ENCODE results near the gene CERT1.

CERT1 gene

GRCh38 chr5:75349663-75350062 is 161.8 kb downstream of the CERT1 start:
- no peak for TF ChIP-seq POLR2AphosphoS5 (IDR thresholded peaks at IDR 0.05; ENCODE audit: borderline replicate concordance, low read depth, low read length)
- no peak for TF ChIP-seq FOXP2 (optimal IDR thresholded peaks at IDR 0.05; ENCODE audit: control extremely low read depth, extremely low read length, insufficient read depth)
- TF ChIP-seq EZH2 (IDR thresholded peaks at IDR 0.05): no peak
- H3K9ac ChIP-seq (ENCODE audit: insufficient read length): no peak overlapping the region
- H3K27ac ChIP-seq: no peak overlapping the region
- no peaks in the 10 kb centered on the region for H3K9me3 ChIP-seq (ENCODE audit: low read depth, low read length)
- DNase-seq (ENCODE audit: low read depth, low spot score): no peak
- peaks cover 93% of the 10 kb centered on the region for H3K36me3 ChIP-seq (ENCODE audit: insufficient read depth, low read length)
- no peak overlapping the region for H3K4me3 ChIP-seq

DNA sequence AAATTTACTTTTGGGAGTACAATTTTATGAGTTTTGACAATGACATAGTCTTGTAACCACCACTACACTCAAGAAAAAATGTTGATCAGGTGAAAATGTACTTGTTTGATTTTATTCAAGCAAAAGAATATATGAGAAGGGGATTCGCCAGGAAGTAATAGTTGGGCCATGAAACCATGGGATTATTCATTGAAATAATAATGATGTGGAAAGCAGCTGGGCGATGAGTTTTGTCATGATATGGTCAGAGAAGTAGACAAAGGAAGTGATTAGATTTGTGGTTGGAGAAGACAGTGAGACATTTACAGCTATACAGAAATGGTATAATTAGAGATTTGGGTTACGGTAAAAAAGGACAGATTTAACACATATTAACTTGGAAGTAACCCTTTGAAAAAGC is 163.2 kb downstream of the CERT1 start:
- peaks cover 93% of the 10 kb centered on the region for H3K36me3 ChIP-seq (ENCODE audit: insufficient read depth, low read length)
- no peaks in the 10 kb centered on the region for H3K9me3 ChIP-seq (ENCODE audit: low read depth, low read length)
- no peak for DNase-seq (ENCODE audit: low read depth, low spot score)
- H3K27ac ChIP-seq: no peak overlapping the region
- H3K4me3 ChIP-seq: no peak overlapping the region
- H3K9ac ChIP-seq (ENCODE audit: insufficient read length): no peak overlapping the region
- no peak for TF ChIP-seq EZH2 (IDR thresholded peaks at IDR 0.05)
- no peak for TF ChIP-seq POLR2AphosphoS5 (IDR thresholded peaks at IDR 0.05; ENCODE audit: borderline replicate concordance, low read depth, low read length)
- no peak for TF ChIP-seq FOXP2 (optimal IDR thresholded peaks at IDR 0.05; ENCODE audit: control extremely low read depth, extremely low read length, insufficient read depth)

GRCh38 chr5:75342836-75343235 is 168.6 kb downstream of the CERT1 start:
- TF ChIP-seq EZH2 (IDR thresholded peaks at IDR 0.05) (no peak), POLR2AphosphoS5 (IDR thresholded peaks at IDR 0.05; ENCODE audit: borderline replicate concordance, low read depth, low read length) (no peak), FOXP2 (optimal IDR thresholded peaks at IDR 0.05; ENCODE audit: control extremely low read depth, extremely low read length, insufficient read depth) (no peak)
- peaks cover 82% of the 10 kb centered on the region for H3K36me3 ChIP-seq (ENCODE audit: insufficient read depth, low read length)

DNA sequence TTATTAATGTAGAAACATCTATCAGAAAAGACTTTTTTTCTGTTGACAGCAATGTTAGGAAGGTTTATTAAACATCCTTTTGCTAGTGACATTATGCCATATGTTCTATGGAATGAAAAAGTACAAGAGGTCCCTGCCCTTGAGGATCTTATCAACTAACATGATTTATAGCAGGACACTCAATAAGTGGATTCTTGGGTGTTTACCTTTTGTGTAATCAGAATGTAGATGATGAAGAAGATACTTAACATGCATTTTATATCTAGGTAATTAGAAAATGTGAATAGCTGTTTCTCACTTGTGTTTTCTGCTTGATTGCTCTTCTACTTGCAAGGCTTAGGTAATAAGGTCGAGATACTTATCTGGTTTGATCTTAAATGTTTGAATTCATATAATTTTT is 169.5 kb downstream of the CERT1 start:
- Histone ChIP-seq H3K9ac (ENCODE audit: insufficient read length) (no peak overlapping the region), H3K27ac (peak overlapping the region; percentile 52)

More at GRCh38 chr5:75342836-75343235, 168.6 kb downstream of the CERT1 start:
- DNase-seq (ENCODE audit: low read depth, low spot score): no peak
- Histone ChIP-seq H3K4me3 (no peak overlapping the region), H3K9me3 (ENCODE audit: low read depth, low read length) (no peaks in the 10 kb centered on the region), H3K27ac (no peak overlapping the region), H3K9ac (ENCODE audit: insufficient read length) (no peak overlapping the region)

DNA sequence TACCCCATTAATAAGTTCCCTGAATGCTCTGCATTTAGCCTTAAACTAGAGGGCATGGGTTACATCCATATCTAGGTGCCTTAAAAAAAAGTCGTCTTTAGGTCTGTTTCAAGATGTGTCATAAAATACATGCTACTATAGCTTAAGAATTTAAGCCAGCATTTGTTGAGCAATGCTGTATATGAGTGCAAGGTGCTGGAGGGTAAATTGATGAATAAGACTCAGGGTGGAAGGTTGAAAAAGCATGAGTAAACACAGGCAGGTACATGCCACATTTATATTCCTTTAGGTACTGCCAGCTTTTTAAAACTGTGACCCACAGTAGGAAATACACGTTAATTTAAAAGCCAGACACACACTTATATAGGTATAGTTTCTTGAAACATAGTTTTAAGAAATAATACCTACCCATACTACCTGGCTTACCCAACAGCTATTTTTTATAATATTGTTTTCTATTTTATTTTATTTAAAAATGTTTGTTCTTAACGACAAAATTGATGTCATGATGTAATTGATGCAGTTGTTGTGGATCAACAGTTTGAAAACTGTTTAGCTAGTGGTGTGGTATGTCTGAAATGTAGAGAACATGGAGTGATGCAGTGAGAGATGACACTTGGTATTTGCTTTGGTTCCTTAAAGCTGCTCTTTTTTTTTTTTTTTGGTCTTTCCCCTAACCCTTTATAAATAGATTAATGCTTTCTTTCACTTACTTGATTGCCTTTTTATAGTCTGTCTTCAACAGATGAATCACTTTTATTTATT is 170.5 kb downstream of the CERT1 start:
- Histone ChIP-seq H3K27ac (peak overlapping the region; percentile 42; the same call in 1 of the 2 replicates), H3K36me3 (ENCODE audit: insufficient read depth, low read length) (peaks cover 64% of the 10 kb centered on the region), H3K9me3 (ENCODE audit: low read depth, low read length) (no peaks in the 10 kb centered on the region), H3K4me3 (peak overlapping the region; percentile 60), H3K9ac (ENCODE audit: insufficient read length) (no peak overlapping the region)
- DNase-seq (ENCODE audit: low read depth, low spot score): no peak
- TF ChIP-seq POLR2AphosphoS5 (IDR thresholded peaks at IDR 0.05; ENCODE audit: borderline replicate concordance, low read depth, low read length): no peak
- TF ChIP-seq EZH2 (IDR thresholded peaks at IDR 0.05): no peak
- TF ChIP-seq FOXP2 (optimal IDR thresholded peaks at IDR 0.05; ENCODE audit: control extremely low read depth, extremely low read length, insufficient read depth): no peak

More for the DNA sequence above, 169.5 kb downstream of the CERT1 start:
- TF ChIP-seq POLR2AphosphoS5 (IDR thresholded peaks at IDR 0.05; ENCODE audit: borderline replicate concordance, low read depth, low read length) (no peak), EZH2 (IDR thresholded peaks at IDR 0.05) (no peak), FOXP2 (optimal IDR thresholded peaks at IDR 0.05; ENCODE audit: control extremely low read depth, extremely low read length, insufficient read depth) (no peak)
- peaks cover 73% of the 10 kb centered on the region for H3K36me3 ChIP-seq (ENCODE audit: insufficient read depth, low read length)
- no peaks in the 10 kb centered on the region for H3K9me3 ChIP-seq (ENCODE audit: low read depth, low read length)
- DNase-seq (ENCODE audit: low read depth, low spot score): no peak
- H3K4me3 ChIP-seq: peak overlapping the region; percentile 31; the same call in 1 of the 2 replicates

DNA sequence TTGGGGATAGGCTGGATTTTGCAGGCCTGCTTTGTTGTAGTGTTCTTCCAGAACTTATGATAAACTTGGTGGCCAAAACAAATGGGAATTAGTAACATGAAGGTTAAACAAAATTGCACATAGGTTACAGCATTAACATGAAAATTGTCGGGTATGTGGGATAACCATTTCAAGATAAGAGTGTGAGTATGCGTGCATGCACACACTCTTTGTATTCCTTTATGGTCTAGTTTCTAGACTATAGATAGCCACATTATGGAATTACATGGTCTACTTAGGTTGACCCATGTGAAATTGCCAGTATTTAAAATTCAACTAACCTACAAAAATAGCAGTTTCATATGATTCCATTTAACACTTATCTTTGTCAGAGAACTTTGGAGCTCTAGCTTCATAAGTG is 173.0 kb downstream of the CERT1 start:
- TF ChIP-seq FOXP2 (optimal IDR thresholded peaks at IDR 0.05; ENCODE audit: control extremely low read depth, extremely low read length, insufficient read depth): no peak
- TF ChIP-seq POLR2AphosphoS5 (IDR thresholded peaks at IDR 0.05; ENCODE audit: borderline replicate concordance, low read depth, low read length): no peak
- TF ChIP-seq EZH2 (IDR thresholded peaks at IDR 0.05): no peak
- Histone ChIP-seq H3K9ac (ENCODE audit: insufficient read length) (peak overlapping the region; percentile 93), H3K36me3 (ENCODE audit: insufficient read depth, low read length) (peaks cover 43% of the 10 kb centered on the region), H3K4me3 (peak overlapping the region; percentile 90), H3K27ac (peak overlapping the region; percentile 84; the same call in 1 of the 2 replicates), H3K9me3 (ENCODE audit: low read depth, low read length) (no peaks in the 10 kb centered on the region)
- no peak for DNase-seq (ENCODE audit: low read depth, low spot score)

DNA sequence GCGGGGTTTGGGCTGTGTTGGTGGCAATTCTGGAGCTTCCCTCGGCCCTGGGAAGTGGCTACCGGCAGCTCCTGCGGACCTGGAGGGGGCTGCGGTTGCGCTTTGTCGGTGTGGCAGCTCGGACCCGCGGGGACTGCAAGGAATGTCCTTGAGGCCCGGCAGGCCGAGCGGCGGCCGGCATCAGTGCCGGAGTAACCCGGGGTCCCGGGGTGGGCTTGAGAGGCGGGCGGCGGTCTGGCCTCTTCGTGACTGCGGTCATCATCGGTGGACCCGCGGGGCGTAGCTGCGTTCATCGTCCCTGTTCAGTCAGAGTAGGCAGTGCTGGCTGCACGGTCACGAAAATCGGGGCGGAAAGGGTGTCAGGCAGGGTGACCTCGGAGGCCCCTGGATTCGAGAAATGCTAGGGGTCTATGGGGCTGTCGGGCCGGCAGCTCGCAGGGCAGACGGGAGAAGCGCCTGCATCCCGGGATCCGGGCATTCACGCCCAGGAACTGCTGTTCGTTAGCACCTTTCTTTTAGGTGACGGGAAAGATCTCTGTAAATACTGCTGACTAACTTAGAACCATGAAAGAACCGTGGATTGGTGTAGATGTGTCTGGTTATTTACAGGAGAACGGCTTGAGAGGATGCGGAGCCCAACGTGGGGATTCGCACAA is 173.9 kb downstream of the CERT1 start:
- Histone ChIP-seq H3K27ac (peak overlapping the region; percentile 84), H3K9me3 (ENCODE audit: low read depth, low read length) (no peaks in the 10 kb centered on the region), H3K4me3 (peak overlapping the region; percentile 90), H3K9ac (ENCODE audit: insufficient read length) (peak overlapping the region; percentile 93), H3K36me3 (ENCODE audit: insufficient read depth, low read length) (peaks cover 34% of the 10 kb centered on the region)
- TF ChIP-seq POLR2AphosphoS5 (IDR thresholded peaks at IDR 0.05; ENCODE audit: borderline replicate concordance, low read depth, low read length): no peak
- TF ChIP-seq FOXP2 (optimal IDR thresholded peaks at IDR 0.05; ENCODE audit: control extremely low read depth, extremely low read length, insufficient read depth): no peak
- no peak for TF ChIP-seq EZH2 (IDR thresholded peaks at IDR 0.05)
- DNase-seq (ENCODE audit: low read depth, low spot score): no peak

- H3K9ac ChIP-seq (ENCODE audit: insufficient read length): peak within 1 kb of the TSS; percentile 93
- peaks cover 27% of the 10 kb centered on the region for H3K36me3 ChIP-seq (ENCODE audit: insufficient read depth, low read length)
- DNase-seq (ENCODE audit: low read depth, low spot score): peak; percentile 94
- peak within 1 kb of the TSS; percentile 96 for H3K27ac ChIP-seq
- TF ChIP-seq FOXP2 (optimal IDR thresholded peaks at IDR 0.05; ENCODE audit: control extremely low read depth, extremely low read length, insufficient read depth): peak; percentile 35
- TF ChIP-seq EZH2 (IDR thresholded peaks at IDR 0.05): no peak
- peak; percentile 98 for TF ChIP-seq POLR2AphosphoS5 (IDR thresholded peaks at IDR 0.05; ENCODE audit: borderline replicate concordance, low read depth, low read length)
- peak within 1 kb of the TSS; percentile 90 for H3K4me3 ChIP-seq
- H3K9me3 ChIP-seq (ENCODE audit: low read depth, low read length): no peaks in the 10 kb centered on the region
These were observed 174.7 kb downstream of the CERT1 start, which contains the start of gene HMGCR for GRCh38 chr5:75336615-75337336. Gene HMGCR (plus strand): TSS chr5:75337220. CDS start chr5:75342606, 5,386 bp downstream.
